Activated CD4-positive, alpha-beta T cell treated with anti-CD3 and anti-CD28 coated beads for 1 hour (primary cell): ENCODE results near the gene ATPAF1.

ENCODE experiments used
- DNase-seq: peaks from one replicate; pipeline ENCODE4 v3.0.0-alpha.2; 2020

Gene ATPAF1

DNA sequence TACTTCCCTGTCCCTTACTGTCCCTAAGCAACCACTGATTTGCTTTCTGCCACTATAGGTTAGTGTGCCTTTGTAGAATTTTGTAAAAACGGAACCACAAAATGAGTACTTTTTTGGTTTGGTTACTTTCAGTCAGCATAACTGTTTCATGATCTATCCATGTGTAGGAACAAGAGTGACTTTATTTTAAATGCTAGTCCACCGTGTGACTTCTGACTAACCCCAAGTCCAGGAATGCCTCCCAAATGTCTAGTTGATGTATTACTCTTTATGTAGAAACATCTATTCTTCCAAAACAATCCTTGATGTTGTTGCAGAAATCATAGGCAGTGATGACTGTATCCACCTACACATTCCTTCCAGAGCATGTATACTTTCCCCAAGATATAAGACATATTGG, 21.3 kb downstream of the ATPAF1 start:
- no peak for DNase-seq

DNA sequence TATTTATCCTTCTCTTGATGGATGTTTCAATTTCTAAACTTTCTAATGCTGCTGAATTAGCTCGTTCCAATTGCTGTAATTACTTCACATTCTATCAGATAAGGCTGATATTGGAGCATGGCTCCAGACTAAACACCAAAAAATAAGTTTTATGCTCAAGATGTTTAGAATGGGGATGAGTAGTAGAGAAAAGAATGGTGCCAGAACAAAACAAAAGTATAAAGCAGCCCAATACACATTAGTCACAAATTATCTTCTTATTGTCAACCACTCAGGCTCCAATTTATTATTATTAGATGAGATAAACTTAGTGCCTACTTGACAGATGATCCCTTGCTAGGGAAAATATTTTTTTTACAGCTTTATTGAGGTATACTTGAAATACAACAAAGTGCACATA, 21.8 kb downstream of the ATPAF1 start:
- DNase-seq: no peak

DNA sequence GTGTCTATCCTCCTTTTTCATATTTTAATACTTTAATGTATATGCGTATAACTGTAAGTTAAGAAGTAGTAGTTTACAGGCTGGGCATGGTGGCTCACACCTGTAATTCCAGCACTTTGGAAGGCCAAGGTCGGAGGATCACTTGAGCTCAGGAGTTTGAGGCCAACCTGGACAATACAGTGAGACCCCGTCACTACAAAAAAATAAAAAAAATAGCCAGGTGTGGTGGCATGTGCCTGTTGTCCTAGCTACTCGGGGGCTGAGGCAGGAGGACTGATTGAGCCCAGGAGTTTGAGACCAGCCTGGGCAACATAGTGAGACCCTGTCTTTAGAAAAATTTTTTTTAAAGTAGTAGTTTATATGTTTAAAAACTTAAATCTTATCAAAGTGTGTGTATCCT, 22.3 kb downstream of the ATPAF1 start:
- DNase-seq: no peak

DNA sequence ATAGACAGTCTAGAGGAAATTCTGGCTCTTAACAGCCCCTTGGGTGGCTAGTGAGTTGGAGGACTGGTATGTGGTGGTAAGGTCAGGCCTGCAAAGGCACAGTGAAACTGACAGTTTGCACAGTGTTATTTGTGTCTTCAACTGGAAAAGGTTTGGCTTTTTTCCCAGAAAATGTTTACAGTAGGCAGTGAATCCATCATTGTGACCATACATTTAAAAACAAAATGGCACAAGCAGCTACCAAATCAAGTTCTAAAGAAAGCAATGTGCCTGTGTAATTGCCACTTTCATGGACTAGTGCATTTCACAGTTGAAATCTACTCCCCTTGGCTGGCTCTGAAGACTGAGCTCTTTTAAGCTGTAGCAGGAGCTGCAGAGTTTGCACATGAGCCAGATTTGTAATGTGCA, 24.8 kb downstream of the ATPAF1 start:
- no peak for DNase-seq

DNA sequence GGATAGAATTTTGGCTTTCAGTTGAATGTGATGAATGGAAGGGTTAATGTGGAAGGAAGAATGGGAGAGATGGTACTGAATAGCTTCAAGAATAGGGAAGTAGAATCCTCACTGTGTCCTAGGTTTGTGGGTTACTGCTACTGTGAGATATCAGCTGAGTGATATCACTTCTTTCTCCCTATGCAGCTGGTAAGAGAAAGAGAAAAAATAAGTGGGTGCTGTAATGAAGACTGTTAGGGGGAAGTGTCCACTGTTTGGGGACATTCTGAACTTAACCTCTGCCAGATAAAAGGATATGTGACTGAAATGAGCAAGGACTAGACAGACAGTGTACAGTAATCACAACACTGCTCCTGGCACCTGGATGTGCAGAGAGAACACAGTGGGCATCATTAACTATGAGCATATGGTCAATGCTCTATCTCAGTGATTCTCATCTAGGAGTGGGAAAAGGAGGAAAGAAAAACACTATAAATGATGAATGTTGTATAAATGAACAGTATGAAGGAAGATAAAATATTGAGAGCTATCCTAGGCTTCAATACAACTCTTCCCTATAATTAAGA, 26.0 kb downstream of the ATPAF1 start:
- DNase-seq: no peak

DNA sequence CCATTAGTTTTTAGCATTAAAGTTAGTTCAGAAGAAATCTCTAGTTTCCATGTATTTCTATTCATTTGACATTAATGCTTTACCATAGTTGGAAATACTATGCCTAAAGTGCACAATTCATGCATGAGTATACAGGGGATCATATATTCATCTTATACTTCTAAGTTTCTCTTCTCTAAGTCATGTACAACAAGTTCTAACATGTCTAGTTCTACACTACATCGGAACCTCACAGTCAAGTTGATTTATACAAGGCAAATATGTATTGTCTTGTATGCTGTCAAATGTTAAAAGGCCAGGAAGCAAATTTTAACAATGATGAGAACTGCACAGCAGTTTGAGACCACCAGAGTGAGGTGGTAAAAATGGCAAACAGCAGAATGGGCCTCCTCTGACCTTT, 28.6 kb downstream of the ATPAF1 start:
- DNase-seq: no peak

DNA sequence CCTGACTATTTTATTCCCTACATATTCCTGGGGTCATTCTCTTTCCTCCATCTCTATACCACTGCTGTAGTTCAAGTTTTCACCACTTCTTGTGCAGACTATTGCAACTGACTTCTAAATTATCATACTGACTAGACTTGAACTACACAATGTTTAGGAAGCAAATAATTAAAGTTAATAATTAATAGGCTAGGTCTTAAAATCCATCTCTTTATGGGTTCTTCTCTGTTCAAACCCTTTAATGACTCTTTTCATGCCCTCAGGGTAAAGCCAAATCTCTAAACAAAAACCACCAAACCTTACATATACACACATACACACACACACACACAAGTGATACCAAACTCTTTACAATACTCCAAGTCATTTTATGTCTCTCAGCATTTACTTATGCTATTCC, 29.2 kb downstream of the ATPAF1 start:
- no peak for DNase-seq

DNA sequence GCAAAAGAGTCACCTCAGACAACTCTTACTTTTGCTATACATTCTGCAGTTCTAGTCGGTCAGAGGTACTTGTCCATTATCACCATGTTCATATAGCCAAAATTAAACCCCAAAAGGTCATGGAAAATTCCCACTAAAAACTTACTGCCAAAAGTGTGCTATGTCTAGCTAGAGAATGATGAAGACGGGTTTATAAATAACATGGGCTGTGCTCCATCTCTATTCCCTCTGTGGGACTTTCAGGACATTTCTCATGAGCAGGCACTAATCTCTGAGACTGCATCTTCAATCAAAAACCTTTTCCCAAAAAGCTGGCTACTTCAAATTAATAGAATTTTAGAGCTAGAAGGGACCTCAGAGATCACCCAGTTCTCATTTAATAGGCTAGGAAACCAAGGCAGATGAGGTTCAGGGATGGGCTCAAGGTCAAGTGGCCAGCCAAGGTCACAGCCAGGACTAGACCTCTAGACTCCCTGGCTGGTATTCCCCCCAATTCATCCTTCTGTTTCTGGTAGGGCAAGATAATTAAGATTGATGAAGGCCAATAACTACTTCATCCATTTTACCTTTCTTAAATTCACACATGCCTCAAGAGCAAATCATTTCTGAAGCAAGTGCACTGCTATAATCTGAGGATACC, 30.6 kb downstream of the ATPAF1 start:
- DNase-seq: no peak

DNA sequence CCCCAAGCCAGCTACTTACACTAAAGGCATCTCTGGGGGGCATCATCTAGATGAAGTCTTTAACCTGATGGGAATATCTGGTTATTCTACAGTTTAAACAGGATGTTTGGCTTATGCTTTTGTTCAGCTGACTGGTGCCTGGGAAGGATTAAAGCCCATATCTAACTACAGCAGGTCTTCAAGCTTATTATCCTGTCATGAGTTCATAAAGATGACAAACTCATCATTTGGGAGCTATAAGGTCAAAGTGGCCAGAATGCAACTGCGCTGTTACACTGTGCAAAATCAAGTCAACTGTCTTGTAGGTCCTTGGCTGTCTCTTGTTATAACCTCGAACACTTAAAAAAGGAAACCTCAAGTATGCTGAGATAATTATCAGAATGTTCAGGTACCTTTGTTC, 33.0 kb downstream of the ATPAF1 start:
- DNase-seq: no peak

DNA sequence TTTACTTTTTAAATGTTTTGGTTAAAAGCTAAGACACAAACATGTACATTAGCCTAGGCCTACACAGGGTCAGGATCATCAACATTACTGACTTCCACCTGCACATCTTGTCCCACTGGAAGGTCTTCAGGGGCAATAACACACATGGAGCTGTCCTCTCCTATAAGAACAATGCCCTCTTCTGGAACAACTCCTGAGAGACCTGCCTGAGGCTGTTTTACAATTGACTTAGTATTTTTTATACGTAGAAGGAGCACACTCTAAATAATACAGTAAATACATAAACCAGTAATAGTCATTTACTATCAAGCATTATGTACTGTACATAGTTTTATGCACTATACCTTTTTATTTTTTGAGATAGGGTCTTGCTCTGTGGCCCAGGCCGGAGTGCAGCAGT, 37.4 kb downstream of the ATPAF1 start:
- DNase-seq: no peak

DNA sequence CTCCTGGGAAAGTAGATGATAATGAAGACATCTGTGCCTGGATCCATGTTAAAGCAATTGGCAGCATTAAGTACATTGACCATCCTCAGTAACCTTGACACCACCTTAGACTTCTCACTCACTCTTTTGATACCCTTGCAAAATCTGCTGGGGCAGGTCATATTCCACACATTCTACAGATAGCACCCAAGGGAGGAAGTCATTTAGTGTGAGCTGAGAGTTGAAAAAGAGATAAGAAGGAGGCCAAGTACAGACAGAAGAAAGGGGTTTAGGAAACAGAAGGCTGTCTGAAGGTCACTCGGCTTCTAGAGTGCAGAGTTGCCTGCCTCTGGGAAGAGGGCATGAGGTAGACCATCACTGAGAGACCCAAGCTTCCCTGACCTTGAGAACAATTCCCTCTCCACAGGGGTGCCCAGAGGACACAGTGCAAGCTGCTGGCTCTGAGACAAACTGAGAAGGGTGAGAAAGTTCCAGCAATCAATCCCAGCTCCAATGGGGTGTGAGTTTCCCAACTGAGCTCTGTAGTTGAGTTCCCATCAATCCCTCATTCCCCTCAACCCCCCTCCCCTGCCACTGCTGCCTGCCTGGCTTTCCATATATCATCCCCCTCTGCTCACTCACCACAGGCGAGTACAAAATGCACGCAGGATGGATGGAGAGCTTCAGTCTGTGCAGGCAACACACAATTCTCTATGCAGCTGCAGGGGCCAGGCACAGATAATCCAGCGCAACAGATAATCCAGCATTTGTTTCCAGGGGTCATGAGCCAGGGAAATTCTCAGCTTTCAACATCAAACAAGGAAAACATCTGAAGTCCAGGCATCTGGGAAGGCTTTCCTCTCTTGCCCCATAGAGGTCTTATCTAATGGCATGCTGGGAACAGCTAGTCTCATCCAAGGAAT, 44.2 kb downstream of the ATPAF1 start:
- DNase-seq: no peak

DNA sequence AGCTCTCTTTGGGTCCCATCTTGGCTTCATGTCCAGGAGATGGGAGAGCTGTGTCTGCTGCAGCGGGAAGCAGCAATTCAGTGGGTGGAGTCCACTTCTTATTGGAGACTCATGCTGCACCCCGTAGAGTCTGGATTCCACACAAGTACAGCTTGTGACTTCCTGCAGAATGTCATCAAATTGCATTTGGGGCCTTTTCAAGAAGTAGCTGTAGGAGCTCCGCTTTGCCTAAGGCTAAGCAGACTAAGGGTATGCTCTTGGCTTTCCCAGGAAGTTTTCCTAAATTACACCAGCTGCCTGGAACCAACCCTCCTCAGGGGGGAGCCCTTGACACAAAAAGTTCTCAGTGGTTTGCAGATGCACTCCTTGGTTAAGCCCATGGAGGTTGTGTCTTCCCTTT, 45.8 kb downstream of the ATPAF1 start:
- no peak for DNase-seq

DNA sequence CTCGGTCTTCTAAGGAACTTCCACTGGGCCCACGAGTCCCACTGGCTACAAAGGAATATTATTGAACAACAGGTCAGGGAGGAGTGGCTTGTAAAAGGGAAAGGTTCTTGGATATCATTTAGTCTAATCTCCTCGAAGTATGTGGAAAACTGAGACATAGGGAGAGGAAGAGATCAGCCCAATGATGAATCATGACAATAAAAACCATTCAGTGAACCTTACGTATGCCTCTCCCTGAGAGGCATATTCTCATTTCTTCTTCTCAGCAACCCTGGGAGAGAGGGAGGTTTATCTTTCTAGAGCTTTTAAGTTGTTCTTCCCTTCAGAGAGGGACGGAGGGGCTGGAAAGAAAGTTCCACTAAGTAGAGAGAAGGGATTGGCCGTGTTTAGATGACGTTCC, 46.2 kb downstream of the ATPAF1 start:
- no peak for DNase-seq

DNA sequence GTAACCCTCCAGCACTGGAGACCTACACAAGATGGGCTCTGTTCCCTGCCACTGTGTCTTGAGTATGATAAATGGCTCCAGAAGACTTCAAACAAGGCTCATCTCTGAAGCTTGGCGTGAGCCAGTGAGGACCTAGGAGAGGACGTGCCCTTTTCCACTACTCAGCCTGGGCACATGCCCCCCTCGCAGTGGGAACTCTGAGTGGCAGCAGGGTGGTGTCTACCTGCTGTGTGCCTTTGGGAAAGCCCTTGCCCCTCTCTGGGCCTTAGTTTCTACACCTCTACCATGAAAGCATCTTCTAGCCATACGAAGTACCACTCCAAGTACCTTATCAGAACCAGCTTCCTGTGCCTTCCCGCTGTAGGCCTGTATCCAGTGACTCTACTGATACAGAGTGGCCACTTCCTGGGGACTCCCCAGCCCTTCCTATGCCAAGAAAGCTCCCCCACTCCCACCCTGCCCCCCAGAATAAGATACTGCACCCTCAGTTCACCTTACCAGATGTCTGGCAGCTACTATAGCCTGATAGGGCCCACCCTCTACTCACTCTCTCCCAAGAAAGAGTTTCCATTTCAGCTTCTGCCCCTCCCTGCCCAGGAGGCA, 48.4 kb downstream of the ATPAF1 start:
- no peak for DNase-seq

DNA sequence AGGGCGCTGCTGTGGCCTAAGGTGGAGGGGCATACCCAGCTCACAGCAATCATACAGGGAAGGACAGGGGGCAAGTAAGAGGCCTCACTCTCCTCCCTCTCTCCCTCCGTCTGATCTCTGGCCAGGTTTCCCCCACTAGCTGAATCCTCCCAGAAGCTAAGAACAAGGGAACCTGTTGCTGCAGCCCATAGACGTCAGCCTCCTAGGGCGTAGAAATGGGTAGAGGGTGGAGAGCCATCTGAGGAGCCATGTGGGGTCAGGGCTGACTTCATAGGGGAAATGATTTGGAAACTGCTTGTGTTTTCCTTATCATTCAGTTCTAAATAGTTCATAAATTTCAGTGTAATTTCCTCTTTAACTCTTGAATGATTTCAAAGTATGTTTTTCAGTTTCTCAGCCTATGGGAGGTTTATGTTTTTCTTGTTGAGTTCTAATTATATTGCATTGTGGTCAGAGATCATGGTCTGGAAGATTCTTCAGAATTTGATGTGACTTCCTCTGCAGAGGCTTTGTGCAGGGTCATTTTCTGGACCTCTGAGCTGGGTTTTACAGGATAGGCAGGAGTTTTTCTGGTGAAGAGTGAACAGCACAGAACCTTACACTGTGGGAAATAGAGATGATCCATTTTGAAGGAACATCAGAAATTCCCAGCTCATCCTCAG, 49.3 kb downstream of the ATPAF1 start:
- no peak for DNase-seq

DNA sequence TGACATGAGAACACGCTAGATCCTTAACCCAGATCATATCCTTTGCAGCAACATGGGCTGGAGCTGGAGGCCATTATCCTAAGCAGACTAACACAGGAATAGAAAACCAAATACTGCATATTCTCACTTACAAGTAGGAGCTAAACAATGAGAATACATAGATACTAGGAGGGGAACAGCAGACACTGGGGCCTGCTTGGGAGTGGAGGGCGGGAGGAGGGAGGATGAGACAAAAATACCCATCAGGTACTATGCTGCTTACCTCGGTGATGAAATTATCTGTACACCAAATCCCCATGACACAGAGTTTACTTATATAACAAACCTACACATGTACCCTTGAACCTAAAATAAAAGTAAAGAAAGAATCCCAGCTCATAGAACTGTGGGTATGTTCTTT, 50.3 kb downstream of the ATPAF1 start:
- no peak for DNase-seq

DNA sequence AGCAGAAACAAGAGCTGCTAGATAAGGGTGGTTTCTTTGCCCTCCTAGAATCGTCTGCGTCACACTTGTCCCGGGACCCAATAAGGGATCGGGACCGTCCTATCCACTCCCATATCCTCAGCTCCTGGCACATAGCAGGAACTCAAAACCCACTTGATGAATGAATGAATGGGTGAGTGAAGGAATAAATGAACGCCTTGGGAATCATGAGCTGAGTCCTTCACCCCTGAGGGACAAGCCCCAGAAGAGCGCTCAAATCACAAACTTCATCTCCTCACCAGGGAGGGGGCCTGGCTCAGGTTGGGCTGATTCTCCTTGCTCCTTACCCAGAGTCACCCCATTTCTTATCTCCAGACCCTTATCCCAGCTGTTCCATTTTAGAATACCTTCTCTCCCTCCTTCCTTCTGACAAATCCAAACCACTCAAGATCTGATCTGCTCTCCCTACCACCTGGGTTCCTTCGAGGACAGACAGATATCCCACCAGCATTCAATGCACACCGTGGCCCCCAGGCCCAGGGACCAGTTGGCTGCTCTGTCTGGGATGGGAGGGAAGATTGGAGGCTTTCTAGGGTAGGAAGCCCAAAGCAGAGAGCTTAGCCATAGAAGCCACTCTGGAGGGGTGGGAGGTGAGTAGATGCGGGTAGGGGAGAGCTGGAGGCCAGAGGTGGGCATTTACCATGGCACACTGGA, 50.9 kb downstream of the ATPAF1 start:
- no peak for DNase-seq

DNA sequence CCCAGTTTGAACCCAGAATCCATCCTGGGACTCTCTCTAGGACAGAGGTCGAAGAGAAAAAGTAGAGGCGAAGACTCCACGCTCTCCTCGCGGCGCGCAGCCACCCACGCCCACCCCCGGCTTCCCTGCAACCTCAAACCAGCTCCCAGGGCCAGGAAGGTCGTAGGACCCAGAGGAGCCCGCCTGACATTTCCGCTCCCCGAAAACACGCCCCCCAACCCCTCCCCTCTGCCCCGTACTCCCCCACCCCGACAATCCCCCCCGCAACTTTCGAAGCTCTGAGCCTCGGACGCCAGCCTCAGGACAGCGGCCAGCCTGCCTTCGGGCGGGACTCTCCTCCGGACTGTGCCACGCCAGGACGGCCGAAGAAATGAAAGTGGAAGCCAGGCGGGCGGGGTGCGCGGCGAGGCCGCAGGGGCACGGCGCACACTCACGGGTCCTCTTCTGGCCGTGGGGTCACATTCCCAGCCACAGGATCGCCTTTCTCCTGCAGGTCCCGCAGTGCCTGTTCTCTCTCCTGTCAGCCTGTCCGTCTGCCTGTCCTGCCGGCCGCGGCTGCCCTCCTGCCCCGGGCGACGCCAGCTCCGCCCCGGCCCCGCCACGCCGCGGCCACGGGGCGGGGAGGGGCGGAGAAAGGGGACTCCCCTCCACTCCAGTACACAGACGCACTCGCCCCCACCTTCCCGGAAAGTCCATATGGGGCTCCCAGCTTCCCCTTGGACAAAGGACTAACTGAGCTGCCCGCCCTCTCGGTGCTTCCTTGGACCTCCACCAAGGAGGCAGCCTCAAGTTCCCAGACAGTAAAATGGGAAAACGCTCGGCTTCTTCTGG, 51.7 kb downstream of the ATPAF1 start, which contains the start of gene MOB3C:
TSS of gene MOB3C (minus strand) at position 535 of the 831 bp plus-strand sequence. CDS start 3,490 bp downstream, outside the sequence.
- DNase-seq: peak; percentile 58

DNA sequence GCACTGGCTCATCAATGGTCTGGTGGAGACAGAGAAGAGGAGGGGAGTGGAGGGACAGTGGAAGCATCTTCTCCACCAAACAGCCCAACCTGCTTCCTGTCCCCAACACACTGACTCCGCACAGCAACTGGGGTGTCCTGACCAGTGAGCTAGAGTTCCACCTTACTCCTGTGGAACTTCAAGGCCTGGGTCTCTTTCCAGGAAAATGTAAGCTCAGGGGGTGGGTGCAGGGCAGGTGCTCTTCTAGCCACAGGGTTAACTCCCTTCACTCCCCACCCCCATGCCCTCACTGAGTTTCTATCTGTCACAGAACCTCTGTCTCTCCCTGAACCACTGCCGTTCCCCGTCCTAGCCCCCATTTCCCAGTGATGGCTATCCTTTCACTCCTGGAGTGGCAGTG, 52.4 kb downstream of the ATPAF1 start:
- no peak for DNase-seq

DNA sequence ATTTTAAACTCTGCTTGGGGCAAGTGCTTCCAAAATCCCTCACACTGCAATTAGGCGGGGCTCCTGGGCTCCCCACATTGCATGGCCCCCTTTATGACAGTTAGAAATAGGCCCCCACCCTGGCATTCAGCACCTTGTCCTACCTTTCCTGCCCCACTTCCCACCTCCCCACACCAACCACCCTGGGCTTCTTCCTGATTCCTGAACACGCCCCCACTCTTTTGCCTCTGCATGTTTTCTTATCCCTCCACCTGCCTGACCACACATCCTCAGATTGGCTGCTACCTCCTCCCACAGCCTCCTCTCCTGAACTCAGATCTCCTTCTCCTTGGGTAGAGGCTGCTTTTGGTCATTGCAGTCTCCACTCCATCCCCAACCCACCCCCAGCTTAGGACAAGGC, 53.1 kb downstream of the ATPAF1 start:
- no peak for DNase-seq

DNA sequence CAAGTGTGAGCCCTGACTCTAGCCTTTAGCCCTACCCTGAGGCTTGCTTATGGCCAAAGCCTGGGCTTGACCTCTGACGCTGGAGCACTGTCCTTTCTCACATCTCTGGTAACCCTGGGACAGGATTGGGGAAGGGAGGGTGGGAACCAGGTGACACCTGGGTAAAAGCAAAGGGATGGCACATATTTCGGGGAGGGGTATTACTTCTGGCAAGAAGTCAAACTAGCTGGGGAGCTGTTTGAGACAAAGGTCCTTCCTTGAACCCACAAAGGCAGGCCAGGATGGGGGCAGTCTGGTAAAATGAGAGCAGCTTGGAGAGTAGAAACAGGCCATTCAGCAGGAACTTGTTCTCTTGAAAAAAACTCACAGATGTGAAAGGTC, 53.6 kb downstream of the ATPAF1 start:
- no peak for DNase-seq
